Calu3 (cell line): Measurements from ENCODE around the gene BDKRB1. TPM values are rescaled to one million over a fixed set of nuclear protein-coding genes. Genes with fewer than 3 reads are reported as not detected.

Experiments
- BruUV-seq: library from RNA; stranded (reverse); fragments of 400-500 nt; replicated peaks from 2 replicates; lab custom pipeline; 2021; lab: Mats Ljungman, UMichigan
- CTCF ChIA-PET: fragments of 300-600 bp; sonication (Branson Sonifier 250); formaldehyde crosslinking; loops from one replicate; lab custom pipeline; 2022; ENCODE audit warnings: antibody characterized with exemption; lab: Charles Lee
- DNase-seq: peaks from one replicate; pipeline ENCODE4 v3.0.0; 2022
- H3K27ac Mint-ChIP-seq: one replicate; pipeline ENCODE4 v1.8.0; 2022; ENCODE audit warnings: mixed read lengths; ENCODE audit not compliant: unreplicated experiment
- H3K27me3 Mint-ChIP-seq: one replicate; pipeline ENCODE4 v1.8.0; 2022; ENCODE audit warnings: mixed read lengths; ENCODE audit not compliant: unreplicated experiment
- H3K36me3 Mint-ChIP-seq: one replicate; pipeline ENCODE4 v1.8.0; 2022; ENCODE audit warnings: mild to moderate bottlenecking, moderate library complexity, mixed read lengths; ENCODE audit not compliant: insufficient read depth, unreplicated experiment
- H3K4me1 Mint-ChIP-seq: one replicate; pipeline ENCODE4 v1.8.0; 2022; ENCODE audit warnings: mild to moderate bottlenecking, low read depth, mixed read lengths; ENCODE audit not compliant: unreplicated experiment
- H3K4me3 Mint-ChIP-seq: one replicate; pipeline ENCODE4 v1.8.0; 2022; ENCODE audit warnings: mild to moderate bottlenecking, low read depth, moderate library complexity, mixed read lengths; ENCODE audit not compliant: unreplicated experiment
- H3K9me3 Mint-ChIP-seq: one replicate; pipeline ENCODE4 v1.8.0; 2022; ENCODE audit warnings: low read depth, mixed read lengths; ENCODE audit not compliant: unreplicated experiment
- CTCF ChIP-seq: fragments of 200-600 bp; IDR thresholded peaks from one replicate; pipeline ENCODE4 v1.8.0; 2022; ENCODE audit warnings: antibody characterized with exemption; ENCODE audit not compliant: unreplicated experiment
- intact Hi-C: fragments of 100-400 bp; cut with micrococcal nuclease; formaldehyde crosslinking; loops from one replicate; pipeline ENCODE4 v1.10.0; 2022; ENCODE audit not compliant: unreplicated experiment
- total RNA-seq: library from RNA; stranded (reverse); gene quantifications from 2 replicates; pipeline ENCODE4 v1.2.3, GENCODE V29; 2022

BDKRB1 gene
- total RNA-seq, 1 experiment from 2014 or later = not detected

DNA sequence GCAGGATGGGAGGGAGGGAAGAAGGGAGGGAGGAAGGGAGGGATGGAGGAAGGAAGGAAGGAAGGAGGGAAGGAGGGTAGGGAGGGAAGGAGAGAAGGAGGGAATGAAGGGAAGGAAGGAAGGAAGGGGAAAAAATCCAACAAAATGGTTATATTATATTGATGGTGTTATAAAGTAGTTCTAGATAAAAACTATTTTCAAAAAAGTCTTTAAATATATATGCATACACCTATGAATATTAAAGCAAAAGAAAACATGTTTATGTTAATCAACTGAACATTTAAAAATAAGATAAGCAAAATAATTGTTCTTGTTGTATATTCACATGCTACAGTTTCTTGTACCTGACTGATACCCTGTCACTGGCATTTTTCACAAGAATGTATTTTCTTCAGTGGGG is 1.9 kb downstream of the BDKRB1 start:
- BruUV-seq = no TSS peak
- no peak for TF ChIP-seq CTCF
- Mint-ChIP-seq H3K4me1 (peaks cover 5% of the 10 kb centered on the region), H3K4me3 (no peak overlapping the region), H3K27me3 (peaks cover 29% of the 10 kb centered on the region), H3K27ac (no peak overlapping the region), H3K36me3 (no peaks in the 10 kb centered on the region), H3K9me3 (no peaks in the 10 kb centered on the region)
- no peak for DNase-seq
- CTCF ChIA-PET = no interaction called here
- intact Hi-C loops = no loop called here

- Mint-ChIP-seq H3K4me3 (no peak overlapping the region), H3K27me3 (peaks cover 29% of the 10 kb centered on the region), H3K36me3 (no peaks in the 10 kb centered on the region), H3K9me3 (no peaks in the 10 kb centered on the region), H3K27ac (no peak overlapping the region), H3K4me1 (peaks cover 8% of the 10 kb centered on the region)
- intact Hi-C loops = no loop called here
- BruUV-seq = no TSS peak
- CTCF ChIA-PET = interaction anchor here (0.5 to 0.7 kb wide), 2 partner anchors 154 to 166 kb away, joined by 3 read pairs; no protein-coding TSS in a partner anchor
- DNase-seq = no peak
- no peak for TF ChIP-seq CTCF
These were observed 4.4 kb downstream of the BDKRB1 start for GRCh38 chr14:96260341-96260821.

DNA sequence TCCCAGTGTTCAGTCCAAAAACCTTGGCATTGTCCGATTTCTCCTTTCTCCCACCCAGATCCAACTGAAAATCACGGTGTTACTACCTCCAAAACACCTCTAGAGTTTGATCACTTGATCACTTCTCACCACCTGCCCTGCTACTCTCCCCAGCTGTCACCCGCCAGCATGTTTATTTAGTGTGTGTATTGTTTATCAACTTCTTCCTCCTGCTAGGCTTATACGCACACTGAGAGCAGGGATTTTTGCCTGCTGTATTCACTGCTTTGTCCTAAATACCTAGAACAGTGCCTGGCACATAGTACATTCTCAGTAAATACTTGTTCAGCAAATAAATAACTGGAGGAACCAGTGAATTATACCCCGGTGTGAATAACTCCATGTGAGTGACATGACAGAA is 5.0 kb downstream of the BDKRB1 start:
- Mint-ChIP-seq H3K4me1 (peaks cover 9% of the 10 kb centered on the region), H3K4me3 (no peak overlapping the region), H3K27me3 (peaks cover 29% of the 10 kb centered on the region), H3K27ac (no peak overlapping the region), H3K9me3 (no peaks in the 10 kb centered on the region), H3K36me3 (no peaks in the 10 kb centered on the region)
- no peak for TF ChIP-seq CTCF
- DNase-seq = no peak
- intact Hi-C loops = no loop called here
- BruUV-seq = no TSS peak
- CTCF ChIA-PET = interaction anchor here (0.5 to 0.7 kb wide), 2 partner anchors 155 to 167 kb away, joined by 3 read pairs; no protein-coding TSS in a partner anchor

GRCh38 chr14:96261772-96262655 is 6.0 kb downstream of the BDKRB1 start:
- Mint-ChIP-seq H3K4me1 (peaks cover 19% of the 10 kb centered on the region), H3K4me3 (no peak overlapping the region), H3K9me3 (no peaks in the 10 kb centered on the region), H3K36me3 (no peaks in the 10 kb centered on the region), H3K27me3 (peaks cover 28% of the 10 kb centered on the region), H3K27ac (no peak overlapping the region)
- no TSS peak for BruUV-seq
- no peak for TF ChIP-seq CTCF
- intact Hi-C loops = no loop called here
- no peak for DNase-seq
- CTCF ChIA-PET = no interaction called here
